HEK293T (cell line): Measurements from ENCODE around the gene DMGDH.

Experiments used
- ARNT ChIP-seq: fragments of 450-650 bp; IDR thresholded peaks from 2 replicates; pipeline ENCODE4 v1.6.1; 2017; ENCODE audit warnings: mild to moderate bottlenecking
- NFRKB ChIP-seq: fragments of 450-650 bp; IDR thresholded peaks from 2 replicates; pipeline ENCODE4 v1.6.1; 2016; ENCODE audit warnings: mild to moderate bottlenecking, moderate library complexity
- SUZ12 ChIP-seq: fragments of 450-650 bp; IDR thresholded peaks from 2 replicates; pipeline ENCODE4 v1.6.1; 2016; ENCODE audit warnings: mild to moderate bottlenecking

DNA sequence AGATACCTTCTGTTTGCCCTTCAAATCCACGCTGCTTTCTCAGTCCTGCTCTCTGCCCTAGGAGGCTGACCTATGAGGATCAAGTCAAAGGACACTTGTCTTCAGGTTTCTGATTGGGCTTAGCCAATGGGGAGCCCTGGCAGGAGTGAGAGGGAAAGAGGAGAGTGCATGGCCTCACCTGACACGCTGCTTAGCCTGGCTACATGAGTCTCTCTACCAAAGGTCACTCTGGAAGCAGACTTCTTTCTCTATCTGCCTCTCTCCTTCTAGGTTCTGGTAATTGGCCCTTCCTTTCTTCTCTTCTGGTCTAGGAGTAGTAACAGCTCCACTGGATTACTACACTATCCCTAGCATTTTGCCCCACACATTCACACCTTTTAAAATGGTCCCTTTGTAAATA is 97.5 kb downstream of the DMGDH start:
- TF ChIP-seq NFRKB (no peak), SUZ12 (no peak), ARNT (no peak)
